SU-DHL-6 (cell line): Measurements from ENCODE around the gene SREBF1.

ENCODE experiments used
- H2AFZ ChIP-seq: fragments of 200-600 bp; sonication (generic); 2 replicates; pipeline ENCODE4 v1.6.1; 2014; ENCODE audit warnings: low read depth, mild to moderate bottlenecking, moderate library complexity, mixed read lengths, antibody characterized with exemption, low read length; ENCODE audit not compliant: severe bottlenecking
- H3F3A ChIP-seq: fragments of 200-600 bp; shearing (Covaris generic); 2 replicates; pipeline ENCODE4 v1.6.0; 2016; ENCODE audit warnings: antibody characterized with exemption, mild to moderate bottlenecking; ENCODE audit not compliant: insufficient read depth
- H3K27ac ChIP-seq: fragments of 200-600 bp; sonication (generic); 2 replicates; pipeline ENCODE4 v1.5.1; 2016; ENCODE audit warnings: low read depth, mild to moderate bottlenecking, low read length, moderate library complexity, mixed read lengths
- H3K27me3 ChIP-seq: fragments of 200-600 bp; sonication (generic), shearing (Covaris generic); 2 replicates; pipeline ENCODE4 v1.6.0; 2014; ENCODE audit warnings: mild to moderate bottlenecking, low read length
- H3K36me3 ChIP-seq: fragments of 200-600 bp; sonication (generic); 2 replicates; pipeline ENCODE4 v1.6.1; 2014; ENCODE audit warnings: mild to moderate bottlenecking, low read length, mixed read lengths
- H3K4me2 ChIP-seq: fragments of 300-600, 200-600 bp; shearing (Covaris generic), sonication (generic); 2 replicates; pipeline ENCODE4 v1.6.0; 2014; ENCODE audit warnings: low read length, low read depth, mild to moderate bottlenecking; ENCODE audit not compliant: poor library complexity, severe bottlenecking
- H3K4me3 ChIP-seq: fragments of 200-600 bp; sonication (generic); 2 replicates; pipeline ENCODE4 v1.5.1; 2014; ENCODE audit warnings: antibody characterized with exemption, low read length, mild to moderate bottlenecking, mixed read lengths; ENCODE audit not compliant: insufficient read depth, poor library complexity, severe bottlenecking
- H3K79me2 ChIP-seq: fragments of 200-600 bp; sonication (generic); 2 replicates; pipeline ENCODE4 v1.6.1; 2014; ENCODE audit warnings: mild to moderate bottlenecking, low read length, moderate library complexity; ENCODE audit not compliant: insufficient read depth
- H3K9ac ChIP-seq: fragments of 200-600 bp; sonication (generic); 2 replicates; pipeline ENCODE4 v1.7.0; 2014; ENCODE audit warnings: mild to moderate bottlenecking, low read length
- H3K9me2 ChIP-seq: fragments of 200-600 bp; sonication (generic); replicated peaks from 2 replicates; pipeline ENCODE4 v1.6.1; 2014; ENCODE audit warnings: low read length; ENCODE audit not compliant: insufficient read depth
- H3K9me3 ChIP-seq: fragments of 200-600 bp; sonication (generic); 2 replicates; pipeline ENCODE4 v1.6.1; 2014; ENCODE audit warnings: low read length, mixed read lengths; ENCODE audit not compliant: insufficient read depth
- H4K20me1 ChIP-seq: fragments of 200-600 bp; sonication (generic); 2 replicates; pipeline ENCODE4 v1.6.1; 2014; ENCODE audit warnings: low read depth, mild to moderate bottlenecking, antibody characterized with exemption, low read length, moderate library complexity, mixed read lengths
- EZH2phosphoT487 ChIP-seq: fragments of 200-600 bp; sonication (generic), shearing (Covaris generic); conservative IDR thresholded peaks from 2 replicates; pipeline ENCODE4 v1.6.1; 2018; ENCODE audit warnings: mild to moderate bottlenecking, antibody characterized with exemption, low read length, moderate library complexity, mixed read lengths
- TF ChIP-seq, protein P1 (sequence below): fragments of 200-600 bp; sonication (generic); IDR thresholded peaks from one replicate; pipeline ENCODE4 v1.5.1; 2017; ENCODE audit warnings: antibody characterized with exemption, mild to moderate bottlenecking, low read length, moderate library complexity; ENCODE audit not compliant: insufficient read depth, poor library complexity, severe bottlenecking

SREBF1 gene

DNA sequence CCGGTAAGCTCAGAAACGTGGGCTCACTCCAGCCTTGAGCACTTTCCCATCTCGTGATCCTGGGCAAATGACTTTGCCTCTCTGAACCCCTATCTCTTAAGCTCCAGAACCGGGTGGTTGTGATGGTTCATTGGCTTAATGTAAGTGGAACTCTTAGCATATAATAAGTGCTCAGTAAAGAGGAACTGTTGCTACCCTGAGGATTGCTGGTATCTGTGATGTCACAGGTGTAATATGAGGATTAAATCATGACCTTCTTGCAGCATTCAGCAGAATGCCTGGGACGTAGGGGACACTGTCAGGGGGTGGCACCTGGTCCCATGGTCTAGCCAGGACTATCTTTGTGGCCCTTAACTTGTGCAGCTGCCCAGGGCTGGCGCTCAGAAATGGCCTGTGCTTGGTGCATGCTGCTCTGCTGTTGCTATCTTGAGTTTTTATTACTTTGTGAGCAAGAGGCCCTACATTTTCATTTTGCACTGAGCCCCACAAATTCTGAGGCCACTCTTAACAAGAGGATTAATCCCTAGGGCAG lies 68.8 kb downstream of the SREBF1 start:
- Histone ChIP-seq H3K4me3 (no peak overlapping the region), H3K9me3 (no peaks in the 10 kb centered on the region), H3K9me2 (no peaks in the 10 kb centered on the region), H3K27ac (no peak overlapping the region), H3K36me3 (no peaks in the 10 kb centered on the region), H2AFZ (no peak overlapping the region), H3K79me2 (no peaks in the 10 kb centered on the region), H3F3A (no peaks in the 10 kb centered on the region), H3K9ac (no peak overlapping the region), H4K20me1 (no peaks in the 10 kb centered on the region), H3K4me2 (no peak overlapping the region), H3K27me3 (no peaks in the 10 kb centered on the region)
- TF ChIP-seq, protein P1, sequence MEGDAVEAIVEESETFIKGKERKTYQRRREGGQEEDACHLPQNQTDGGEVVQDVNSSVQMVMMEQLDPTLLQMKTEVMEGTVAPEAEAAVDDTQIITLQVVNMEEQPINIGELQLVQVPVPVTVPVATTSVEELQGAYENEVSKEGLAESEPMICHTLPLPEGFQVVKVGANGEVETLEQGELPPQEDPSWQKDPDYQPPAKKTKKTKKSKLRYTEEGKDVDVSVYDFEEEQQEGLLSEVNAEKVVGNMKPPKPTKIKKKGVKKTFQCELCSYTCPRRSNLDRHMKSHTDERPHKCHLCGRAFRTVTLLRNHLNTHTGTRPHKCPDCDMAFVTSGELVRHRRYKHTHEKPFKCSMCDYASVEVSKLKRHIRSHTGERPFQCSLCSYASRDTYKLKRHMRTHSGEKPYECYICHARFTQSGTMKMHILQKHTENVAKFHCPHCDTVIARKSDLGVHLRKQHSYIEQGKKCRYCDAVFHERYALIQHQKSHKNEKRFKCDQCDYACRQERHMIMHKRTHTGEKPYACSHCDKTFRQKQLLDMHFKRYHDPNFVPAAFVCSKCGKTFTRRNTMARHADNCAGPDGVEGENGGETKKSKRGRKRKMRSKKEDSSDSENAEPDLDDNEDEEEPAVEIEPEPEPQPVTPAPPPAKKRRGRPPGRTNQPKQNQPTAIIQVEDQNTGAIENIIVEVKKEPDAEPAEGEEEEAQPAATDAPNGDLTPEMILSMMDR = no peak
- no peak for TF ChIP-seq EZH2phosphoT487

DNA sequence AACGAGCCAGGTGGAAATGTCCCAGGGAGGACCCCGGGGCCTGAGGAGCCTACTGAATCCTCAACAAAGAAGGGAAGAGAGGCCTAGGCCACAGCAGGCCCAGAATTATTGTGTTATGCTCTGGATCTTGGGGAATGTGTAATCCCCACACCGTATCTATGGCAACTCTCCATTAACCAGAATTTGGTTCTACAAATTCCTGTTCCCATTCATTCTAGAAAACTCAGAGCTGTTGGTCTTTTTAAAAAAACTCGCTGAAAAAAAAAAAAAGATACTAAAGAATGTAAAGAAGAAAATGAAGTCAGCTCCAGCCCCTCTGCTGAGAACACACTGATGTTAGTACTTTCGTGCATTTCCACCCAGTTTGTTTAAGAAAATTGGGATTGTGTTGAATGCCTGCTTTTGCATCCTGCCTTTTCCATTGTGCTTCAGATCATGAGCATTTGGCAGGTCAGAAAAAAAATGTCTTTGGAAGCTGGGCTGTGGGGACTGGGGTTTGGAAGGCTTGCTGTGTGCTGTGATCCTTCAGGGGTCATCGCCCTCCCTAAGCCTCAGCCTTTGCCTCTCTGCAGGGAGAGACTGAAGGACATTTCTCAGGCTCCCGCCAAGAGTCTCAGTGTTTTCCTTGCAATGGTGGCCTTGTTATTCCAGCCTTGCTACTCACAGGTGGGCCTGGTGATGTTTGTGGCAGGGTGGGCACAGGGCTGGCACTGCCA lies 69.5 kb downstream of the SREBF1 start:
- H3K27ac ChIP-seq = no peak overlapping the region
- no peaks in the 10 kb centered on the region for H3K9me3 ChIP-seq
- H3K4me3 ChIP-seq = no peak overlapping the region
- no peaks in the 10 kb centered on the region for H3K79me2 ChIP-seq
- no peak overlapping the region; the same call in 1 of the 2 replicates for H3K9ac ChIP-seq
- TF ChIP-seq, protein P1 = no peak
- no peak for TF ChIP-seq EZH2phosphoT487
- H3K36me3 ChIP-seq = no peaks in the 10 kb centered on the region
- no peaks in the 10 kb centered on the region for H4K20me1 ChIP-seq
- no peak overlapping the region for H2AFZ ChIP-seq
- H3K9me2 ChIP-seq = no peaks in the 10 kb centered on the region
- no peak overlapping the region for H3K4me2 ChIP-seq
- no peaks in the 10 kb centered on the region for H3F3A ChIP-seq
- no peaks in the 10 kb centered on the region for H3K27me3 ChIP-seq

DNA sequence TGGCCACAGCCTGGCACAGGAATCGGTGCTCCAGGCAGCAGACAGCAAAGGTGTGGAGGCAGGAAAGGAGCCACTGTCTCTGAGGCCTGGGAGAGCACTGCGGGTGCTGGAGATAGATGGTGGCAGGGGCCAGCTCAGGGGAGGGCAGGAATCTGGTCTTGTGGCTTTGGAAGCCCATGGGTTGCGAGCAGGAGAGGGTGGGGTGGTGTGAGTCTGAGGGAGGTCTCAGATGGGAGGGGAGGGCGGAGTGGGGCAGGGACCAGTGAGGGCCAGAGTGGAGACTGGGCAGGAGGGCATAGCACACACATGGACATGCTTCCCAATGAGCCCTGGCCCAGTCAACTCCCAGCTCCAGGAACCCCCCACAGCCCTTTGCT lies 70.1 kb downstream of the SREBF1 start:
- H3F3A ChIP-seq = no peaks in the 10 kb centered on the region
- H3K36me3 ChIP-seq = no peaks in the 10 kb centered on the region
- H3K27me3 ChIP-seq = no peaks in the 10 kb centered on the region
- peak overlapping the region; percentile 47 for H3K27ac ChIP-seq
- no peaks in the 10 kb centered on the region for H4K20me1 ChIP-seq
- H3K79me2 ChIP-seq = no peaks in the 10 kb centered on the region
- no peak for TF ChIP-seq EZH2phosphoT487
- TF ChIP-seq, protein P1 = no peak
- H3K4me3 ChIP-seq = no peak overlapping the region
- H3K9me3 ChIP-seq = no peaks in the 10 kb centered on the region
- peak overlapping the region; percentile 44 for H3K4me2 ChIP-seq
- peak overlapping the region; percentile 46 for H3K9ac ChIP-seq
- peak overlapping the region; percentile 60 for H2AFZ ChIP-seq
- no peaks in the 10 kb centered on the region for H3K9me2 ChIP-seq
